ENCODE data around the gene MIB2.
"Not testable (repeated sequence)": the region's sequence is repeated elsewhere in the genome, so short reads cannot be mapped to it uniquely, and the experiment has no call there.

MIB2 gene

DNA sequence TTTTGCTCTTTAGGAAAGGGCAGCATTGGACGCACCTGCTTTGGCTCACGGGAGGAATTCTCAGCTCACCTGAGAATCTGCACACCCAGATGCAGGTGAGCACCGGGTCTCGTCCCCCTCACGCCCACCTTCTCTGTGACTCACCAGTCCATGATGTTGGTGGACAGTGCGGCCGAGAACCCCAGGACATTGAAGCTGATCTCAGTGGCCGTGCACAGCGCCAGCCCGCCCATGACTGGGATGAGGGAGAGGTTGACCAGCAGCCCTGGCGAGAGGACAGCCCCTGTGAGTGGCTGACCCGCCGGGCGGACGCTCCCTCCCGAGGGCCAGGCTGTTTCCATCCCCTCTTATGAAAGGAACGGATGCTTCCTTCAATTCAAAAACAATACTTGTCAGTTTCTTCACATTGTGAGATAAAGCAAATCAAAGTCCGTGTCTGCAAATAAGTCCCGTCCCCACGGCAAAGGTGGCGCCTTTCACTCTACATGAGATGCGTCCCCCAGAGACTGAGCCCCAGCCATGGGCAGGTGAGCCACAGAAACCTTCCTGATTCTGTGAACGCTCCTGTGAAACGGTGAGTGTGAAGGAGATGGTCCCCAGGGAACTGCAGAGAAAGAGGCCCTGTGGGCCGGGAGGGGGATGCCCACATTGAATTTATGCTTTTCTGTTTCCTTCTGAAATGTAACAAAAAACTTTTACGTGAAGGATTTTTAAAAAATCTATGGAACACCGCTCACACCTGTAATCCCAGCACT lies 56.2 kb downstream of the MIB2 start:
- Histone ChIP-seq H3K27ac (ENCODE audit: low read length) (no peak overlapping the region), H3K4me1 (ENCODE audit: control insufficient read depth in 1 of 2, insufficient read depth in 2 of 2, low read length in 2 of 2) (no peaks in the 10 kb centered on the region), H3K36me3 (ENCODE audit: control insufficient read depth in 1 of 2, insufficient read depth in 2 of 2, low read length in 2 of 2) (peaks cover 12 to 39% of the 10 kb centered on the region in 2 donors)

GRCh38 chr1:1672181-1672965 lies 57.1 kb downstream of the MIB2 start:
- Histone ChIP-seq H3K36me3 (ENCODE audit: control insufficient read depth in 1 of 2, insufficient read depth in 2 of 2, low read length in 2 of 2) (peaks cover 12 to 37% of the 10 kb centered on the region in 2 donors), H3K27ac (ENCODE audit: low read length) (no peak overlapping the region)

More for the DNA sequence above, 56.2 kb downstream of the MIB2 start:
- Histone ChIP-seq H3K27me3 (ENCODE audit: low read depth, low read length) (no peaks in the 10 kb centered on the region), H3K4me3 (ENCODE audit: low read depth in 1 of 2, low read length in 2 of 2) (no peak overlapping the region), H3K9me3 (ENCODE audit: control insufficient read depth in 1 of 2, low read length in 2 of 2) (no peaks in the 10 kb centered on the region)

DNA sequence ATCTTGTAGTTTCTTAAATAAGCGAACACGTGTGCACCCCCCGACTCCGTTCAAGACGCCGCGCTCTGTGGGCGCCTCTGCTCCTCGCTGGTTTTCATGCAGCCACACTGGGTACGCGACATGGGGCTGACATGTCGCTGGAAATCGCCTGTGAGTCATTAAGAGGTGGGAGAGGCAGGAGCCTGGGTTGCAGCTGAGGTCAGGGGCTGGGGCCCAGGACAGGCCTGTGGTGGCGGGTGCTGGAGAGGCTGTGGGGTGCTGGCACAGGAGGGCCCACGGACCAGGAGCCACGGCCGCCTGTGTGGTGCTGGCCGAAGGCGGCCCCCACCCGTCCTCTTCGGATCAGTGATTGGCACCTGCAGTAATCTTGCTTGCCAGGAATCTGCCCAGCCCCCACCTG lies 59.5 kb downstream of the MIB2 start:
- Histone ChIP-seq H3K4me1 (ENCODE audit: control insufficient read depth in 1 of 2, insufficient read depth in 2 of 2, low read length in 2 of 2) (peaks cover 0 to 10% of the 10 kb centered on the region in 2 donors), H3K36me3 (ENCODE audit: control insufficient read depth in 1 of 2, insufficient read depth in 2 of 2, low read length in 2 of 2) (peaks cover 10 to 25% of the 10 kb centered on the region in 2 donors)
- H3K4me3 ChIP-seq (ENCODE audit: low read depth in 1 of 2, low read length in 2 of 2); H3K27ac ChIP-seq (ENCODE audit: low read length); H3K9me3 ChIP-seq (ENCODE audit: control insufficient read depth in 1 of 2, low read length in 2 of 2); H3K27me3 ChIP-seq (ENCODE audit: low read depth, low read length): not testable (repeated sequence)

More at GRCh38 chr1:1672181-1672965, 57.1 kb downstream of the MIB2 start:
- no peaks in the 10 kb centered on the region for H3K27me3 ChIP-seq (ENCODE audit: low read depth, low read length)
- H3K4me1 ChIP-seq (ENCODE audit: control insufficient read depth in 1 of 2, insufficient read depth in 2 of 2, low read length in 2 of 2), result no peaks in the 10 kb centered on the region
- no peaks in the 10 kb centered on the region for H3K9me3 ChIP-seq (ENCODE audit: control insufficient read depth in 1 of 2, low read length in 2 of 2)
- no peak overlapping the region for H3K4me3 ChIP-seq (ENCODE audit: low read depth in 1 of 2, low read length in 2 of 2)

GRCh38 chr1:1675218-1675617 lies 59.9 kb downstream of the MIB2 start:
- not testable (repeated sequence) for H3K4me3 ChIP-seq (ENCODE audit: low read depth in 1 of 2, low read length in 2 of 2); H3K27ac ChIP-seq (ENCODE audit: low read length); H3K9me3 ChIP-seq (ENCODE audit: control insufficient read depth in 1 of 2, low read length in 2 of 2); H3K27me3 ChIP-seq (ENCODE audit: low read depth, low read length)
- peaks cover 0 to 10% of the 10 kb centered on the region in 2 donors for H3K4me1 ChIP-seq (ENCODE audit: control insufficient read depth in 1 of 2, insufficient read depth in 2 of 2, low read length in 2 of 2)
- peaks cover 8 to 24% of the 10 kb centered on the region in 2 donors for H3K36me3 ChIP-seq (ENCODE audit: control insufficient read depth in 1 of 2, insufficient read depth in 2 of 2, low read length in 2 of 2)

DNA sequence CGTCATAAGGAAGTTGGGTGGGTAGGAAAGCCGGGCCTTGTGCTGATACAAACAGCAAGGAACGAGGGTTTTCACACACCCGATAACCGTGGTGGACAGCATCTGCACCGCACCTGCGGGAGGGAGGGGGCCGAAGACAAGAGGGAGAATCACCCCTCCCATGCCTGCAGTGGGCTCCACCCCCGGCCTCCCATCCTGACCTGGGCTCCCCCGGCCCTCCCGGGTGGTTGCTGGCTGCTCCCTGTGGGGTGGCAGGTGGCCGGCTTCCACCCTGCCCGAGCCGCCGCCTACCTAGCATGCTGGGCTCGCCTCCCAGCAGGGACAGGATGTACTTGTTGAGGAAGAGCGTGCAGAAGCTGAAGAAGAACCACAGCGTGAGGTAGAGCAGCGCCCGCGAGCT lies 60.8 kb downstream of the MIB2 start:
- H3K4me3 ChIP-seq (ENCODE audit: low read depth in 1 of 2, low read length in 2 of 2); H3K27ac ChIP-seq (ENCODE audit: low read length); H3K9me3 ChIP-seq (ENCODE audit: control insufficient read depth in 1 of 2, low read length in 2 of 2); H3K27me3 ChIP-seq (ENCODE audit: low read depth, low read length): not testable (repeated sequence)
- peaks cover 7 to 18% of the 10 kb centered on the region in 2 donors for H3K36me3 ChIP-seq (ENCODE audit: control insufficient read depth in 1 of 2, insufficient read depth in 2 of 2, low read length in 2 of 2)
- H3K4me1 ChIP-seq (ENCODE audit: control insufficient read depth in 1 of 2, insufficient read depth in 2 of 2, low read length in 2 of 2), result peaks cover 0 to 13% of the 10 kb centered on the region in 2 donors

- Histone ChIP-seq H3K9me3 (ENCODE audit: control insufficient read depth in 1 of 2, low read length in 2 of 2) (no peaks in the 10 kb centered on the region), H3K4me1 (ENCODE audit: control insufficient read depth in 1 of 2, insufficient read depth in 2 of 2, low read length in 2 of 2) (peaks cover 0 to 13% of the 10 kb centered on the region in 2 donors), H3K27ac (ENCODE audit: low read length) (peak overlapping the region; percentile 65), H3K4me3 (ENCODE audit: low read depth in 1 of 2, low read length in 2 of 2) (no peak overlapping the region), H3K27me3 (ENCODE audit: low read depth, low read length) (no peaks in the 10 kb centered on the region), H3K36me3 (ENCODE audit: control insufficient read depth in 1 of 2, insufficient read depth in 2 of 2, low read length in 2 of 2) (no peaks in the 10 kb centered on the region)
Measured at GRCh38 chr1:1677718-1678580, 62.6 kb downstream of the MIB2 start.

- peak overlapping the region; percentile 65 for H3K27ac ChIP-seq (ENCODE audit: low read length)
- no peaks in the 10 kb centered on the region for H3K27me3 ChIP-seq (ENCODE audit: low read depth, low read length)
- peaks cover 0 to 20% of the 10 kb centered on the region in 2 donors for H3K4me1 ChIP-seq (ENCODE audit: control insufficient read depth in 1 of 2, insufficient read depth in 2 of 2, low read length in 2 of 2)
- H3K4me3 ChIP-seq (ENCODE audit: low read depth in 1 of 2, low read length in 2 of 2), result no peak overlapping the region
- no peaks in the 10 kb centered on the region for H3K9me3 ChIP-seq (ENCODE audit: control insufficient read depth in 1 of 2, low read length in 2 of 2)
- H3K36me3 ChIP-seq (ENCODE audit: control insufficient read depth in 1 of 2, insufficient read depth in 2 of 2, low read length in 2 of 2), result no peaks in the 10 kb centered on the region
Measured at GRCh38 chr1:1678581-1679380, 63.5 kb downstream of the MIB2 start.

All from muscle layer of duodenum (tissue), 2 donors.